ENCODE data around the gene ATP11B.

The ATP11B gene

DNA sequence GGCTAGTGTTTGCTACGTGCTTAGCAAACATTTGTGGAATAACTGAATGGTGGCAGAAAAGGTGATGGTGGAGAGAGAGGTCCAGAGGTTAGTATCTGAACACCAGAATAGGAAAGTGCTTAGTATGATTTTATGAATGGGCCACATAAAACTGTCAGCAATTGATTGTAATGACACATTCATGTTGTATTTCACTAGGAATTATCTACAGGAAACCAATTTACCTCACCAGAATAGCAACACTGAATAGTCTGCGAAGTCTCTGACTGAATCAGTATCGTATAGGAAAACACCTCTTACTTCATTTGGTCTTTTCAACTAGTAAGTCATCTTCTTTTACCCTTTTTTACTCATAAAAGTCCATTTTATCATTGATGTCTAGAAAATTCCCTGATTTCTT lies 8.2 kb upstream of the ATP11B start:
- TF ChIP-seq, protein P1, sequence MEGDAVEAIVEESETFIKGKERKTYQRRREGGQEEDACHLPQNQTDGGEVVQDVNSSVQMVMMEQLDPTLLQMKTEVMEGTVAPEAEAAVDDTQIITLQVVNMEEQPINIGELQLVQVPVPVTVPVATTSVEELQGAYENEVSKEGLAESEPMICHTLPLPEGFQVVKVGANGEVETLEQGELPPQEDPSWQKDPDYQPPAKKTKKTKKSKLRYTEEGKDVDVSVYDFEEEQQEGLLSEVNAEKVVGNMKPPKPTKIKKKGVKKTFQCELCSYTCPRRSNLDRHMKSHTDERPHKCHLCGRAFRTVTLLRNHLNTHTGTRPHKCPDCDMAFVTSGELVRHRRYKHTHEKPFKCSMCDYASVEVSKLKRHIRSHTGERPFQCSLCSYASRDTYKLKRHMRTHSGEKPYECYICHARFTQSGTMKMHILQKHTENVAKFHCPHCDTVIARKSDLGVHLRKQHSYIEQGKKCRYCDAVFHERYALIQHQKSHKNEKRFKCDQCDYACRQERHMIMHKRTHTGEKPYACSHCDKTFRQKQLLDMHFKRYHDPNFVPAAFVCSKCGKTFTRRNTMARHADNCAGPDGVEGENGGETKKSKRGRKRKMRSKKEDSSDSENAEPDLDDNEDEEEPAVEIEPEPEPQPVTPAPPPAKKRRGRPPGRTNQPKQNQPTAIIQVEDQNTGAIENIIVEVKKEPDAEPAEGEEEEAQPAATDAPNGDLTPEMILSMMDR (IDR thresholded peaks at IDR 0.05; ENCODE audit: low read depth, low read length, missing control alignments): no peak
- DNase-seq (ENCODE audit: low read depth): no peak
- H3K4me3 ChIP-seq (ENCODE audit: low read depth, low read length): no peak overlapping the region

DNA sequence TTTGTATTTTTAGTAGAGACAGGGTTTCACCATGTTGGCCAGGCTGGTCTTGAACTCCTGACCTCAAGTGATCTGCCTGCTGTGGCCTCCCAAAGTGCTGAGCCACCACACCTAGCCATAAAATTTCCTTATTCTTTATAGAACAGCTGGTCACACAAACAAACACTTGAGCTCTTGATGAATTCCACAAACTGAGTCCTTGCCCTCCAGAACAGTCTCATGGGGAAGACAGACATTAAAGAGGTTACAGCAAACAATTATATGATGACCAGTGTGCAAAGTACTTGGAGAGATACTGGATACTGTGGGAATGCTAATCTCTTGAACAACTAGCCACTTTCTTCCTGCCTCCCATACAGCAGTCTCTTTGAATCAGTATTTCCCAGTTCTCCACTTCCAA lies 7.5 kb upstream of the ATP11B start:
- DNase-seq (ENCODE audit: low read depth): no peak
- no peak overlapping the region for H3K4me3 ChIP-seq (ENCODE audit: low read depth, low read length)
- TF ChIP-seq, protein P1 (IDR thresholded peaks at IDR 0.05; ENCODE audit: low read depth, low read length, missing control alignments): no peak

DNA sequence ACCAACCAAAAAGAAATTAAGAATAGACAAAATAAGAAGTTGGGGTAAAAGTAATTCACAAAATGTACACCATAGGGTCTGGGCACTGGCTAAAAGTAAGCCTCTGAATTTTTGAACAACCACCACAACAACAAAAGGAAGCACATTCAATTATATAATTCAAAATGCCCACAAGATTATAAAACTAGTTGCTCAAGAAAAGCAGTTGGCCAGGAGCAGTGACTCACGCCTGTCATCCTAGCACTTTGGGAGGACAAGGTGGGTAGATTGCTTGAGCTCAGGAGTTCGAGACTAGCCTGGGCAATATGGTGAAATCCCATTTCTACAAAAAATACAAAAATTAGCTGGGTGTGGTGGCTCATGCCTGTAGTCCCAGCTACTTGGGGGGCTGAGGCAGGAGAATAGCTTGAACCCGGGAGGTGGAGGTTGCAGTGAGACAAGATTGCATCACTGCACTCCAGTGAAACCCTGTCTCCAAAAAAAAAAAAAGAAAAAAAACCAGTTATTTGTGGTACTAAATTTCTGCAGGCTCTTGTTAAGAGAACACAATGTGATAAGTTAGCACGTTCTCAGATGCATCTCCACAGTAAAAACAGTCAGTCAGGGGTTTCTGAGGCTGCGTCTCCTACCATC lies 6.6 kb upstream of the ATP11B start:
- no peak overlapping the region for H3K4me3 ChIP-seq (ENCODE audit: low read depth, low read length)
- TF ChIP-seq, protein P1 (IDR thresholded peaks at IDR 0.05; ENCODE audit: low read depth, low read length, missing control alignments): no peak
- DNase-seq (ENCODE audit: low read depth): no peak

DNA sequence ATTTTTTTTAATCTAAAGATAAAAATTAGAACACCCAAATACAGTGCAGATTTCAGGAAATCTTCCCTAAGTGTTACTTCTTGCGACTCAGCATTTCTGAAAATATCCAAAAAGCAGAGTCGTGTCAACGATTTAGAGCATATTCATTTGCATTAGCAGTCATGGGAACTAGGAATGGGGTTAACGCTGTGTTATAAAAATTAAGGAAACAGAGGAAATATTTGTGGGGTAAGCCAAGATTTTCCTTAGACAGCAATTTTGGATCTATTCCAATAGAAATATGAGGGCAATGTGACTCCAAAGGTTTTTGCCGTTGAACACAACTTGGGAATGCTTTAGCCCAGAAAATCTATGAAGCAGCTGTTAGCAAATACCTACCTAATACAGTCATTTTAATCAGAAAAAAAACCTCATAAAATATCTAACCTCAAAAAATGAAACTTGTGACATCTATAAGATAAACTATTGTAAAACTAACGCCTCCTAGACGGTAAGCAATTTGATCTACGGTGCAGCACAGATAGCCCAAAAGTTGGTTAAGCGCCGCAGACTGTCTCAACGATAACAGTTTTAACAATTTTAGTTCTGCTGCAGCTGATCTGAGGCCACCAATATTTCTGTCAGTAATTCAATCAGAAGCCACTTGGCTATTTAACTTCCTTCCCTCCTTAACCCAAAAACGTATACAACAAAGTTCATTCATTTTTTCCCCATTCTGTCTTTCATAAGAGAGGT lies 5.8 kb upstream of the ATP11B start:
- TF ChIP-seq, protein P1 (IDR thresholded peaks at IDR 0.05; ENCODE audit: low read depth, low read length, missing control alignments): no peak
- DNase-seq (ENCODE audit: low read depth): no peak
- H3K4me3 ChIP-seq (ENCODE audit: low read depth, low read length): no peak overlapping the region

DNA sequence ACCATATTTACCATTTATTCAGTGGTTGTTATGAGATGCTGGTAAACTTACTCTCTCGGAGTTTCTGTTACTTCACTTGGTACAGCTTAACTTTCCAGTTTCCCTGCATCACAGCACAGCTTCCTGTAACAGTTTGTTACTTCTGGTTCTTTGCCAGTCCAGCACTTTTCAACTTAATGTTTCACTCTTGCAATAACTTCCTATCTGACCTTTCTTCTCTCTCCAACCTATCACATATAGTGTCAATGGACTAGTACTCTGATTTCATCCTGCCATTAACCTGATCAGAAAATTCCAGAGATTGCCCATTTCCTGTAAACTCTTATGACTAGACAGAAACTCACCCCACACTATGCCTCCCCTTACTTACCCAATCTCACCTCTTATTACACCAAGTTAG lies 3.9 kb upstream of the ATP11B start:
- no peak overlapping the region for H3K4me3 ChIP-seq (ENCODE audit: low read depth, low read length)
- DNase-seq (ENCODE audit: low read depth): no peak
- TF ChIP-seq, protein P1 (IDR thresholded peaks at IDR 0.05; ENCODE audit: low read depth, low read length, missing control alignments): no peak

- DNase-seq (ENCODE audit: low read depth): no peak
- no peak overlapping the region for H3K4me3 ChIP-seq (ENCODE audit: low read depth, low read length)
- TF ChIP-seq, protein P1 (IDR thresholded peaks at IDR 0.05; ENCODE audit: low read depth, low read length, missing control alignments): no peak
These were observed 2.7 kb upstream of the ATP11B start for GRCh38 chr3:182790612-182791011.
